ENCODE measurements around the gene CRNKL1. TPM values are rescaled to one million over a fixed set of nuclear protein-coding genes. Genes with fewer than 3 reads are reported as not detected.
A peak's percentile ranks its signal among the peaks of the same experiment; 100 is the strongest.

Gene CRNKL1
- total and polyA plus RNA-seq, 5 donors from 2014 or later, result 10.4 to 17.9 (median 11.7) TPM

DNA sequence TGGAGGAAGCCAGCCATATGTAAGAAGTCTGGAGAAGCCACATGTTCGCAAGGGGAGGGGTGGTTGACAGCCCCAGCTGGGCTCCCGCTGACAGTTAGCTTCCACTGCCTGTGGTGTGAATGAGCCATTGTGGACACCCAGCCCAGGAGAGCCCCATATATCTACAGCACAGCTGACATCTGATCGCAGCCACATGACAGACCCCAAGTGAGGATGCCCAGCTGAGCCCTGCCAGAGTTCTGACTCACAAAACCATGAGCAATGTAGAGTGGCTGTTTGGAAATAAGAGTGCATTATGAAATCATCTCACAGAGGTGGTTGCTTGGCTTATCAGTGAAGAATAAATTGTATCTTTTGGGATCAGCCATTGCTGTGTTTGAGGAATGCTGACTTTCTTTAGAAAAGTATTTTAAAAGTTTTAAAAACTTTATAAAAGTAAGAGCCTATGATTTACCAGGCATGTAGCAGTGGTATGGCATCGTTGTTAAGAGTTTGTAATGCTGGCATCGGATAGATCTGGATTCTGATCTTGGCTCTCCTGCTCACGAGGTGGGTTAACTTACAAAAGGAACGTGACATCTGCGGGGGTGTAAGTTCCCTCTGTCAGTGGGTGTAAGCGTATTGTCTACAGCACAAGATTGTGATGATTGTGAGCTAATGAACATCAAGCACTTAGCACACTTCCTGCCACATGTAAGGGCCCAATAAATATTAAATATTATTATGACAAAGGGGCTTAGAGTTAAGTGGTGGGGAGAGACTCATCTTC is 24.2 kb upstream of the CRNKL1 start:
- Histone ChIP-seq H3K4me3 (ENCODE audit: low read depth, low read length) (no peak overlapping the region), H3K36me3 (ENCODE audit: control insufficient read depth, insufficient read depth, low read length) (no peaks in the 10 kb centered on the region), H3K9me3 (ENCODE audit: control insufficient read depth in 2 of 2, low read length in 2 of 2) (no peaks in the 10 kb centered on the region), H3K27ac (ENCODE audit: insufficient read depth, low read length, poor library complexity, severe bottlenecking) (no peak overlapping the region), H3K4me1 (ENCODE audit: control insufficient read depth, insufficient read depth, low read length, poor library complexity, severe bottlenecking) (no peaks in the 10 kb centered on the region), H3K27me3 (ENCODE audit: control insufficient read depth, insufficient read depth, low read length) (peaks cover 12% of the 10 kb centered on the region)
- Mint-ChIP-seq H3K27me3 (peaks cover 4% of the 10 kb centered on the region), H3K27ac (no peak overlapping the region), H3K4me3 (no peak overlapping the region), H3K36me3 (no peaks in the 10 kb centered on the region), H3K9me3 (no peaks in the 10 kb centered on the region), H3K4me1 (no peaks in the 10 kb centered on the region)
- no peak for ATAC-seq (ENCODE audit: low read depth in 2 of 2)
- DNase-seq, result no peak

DNA sequence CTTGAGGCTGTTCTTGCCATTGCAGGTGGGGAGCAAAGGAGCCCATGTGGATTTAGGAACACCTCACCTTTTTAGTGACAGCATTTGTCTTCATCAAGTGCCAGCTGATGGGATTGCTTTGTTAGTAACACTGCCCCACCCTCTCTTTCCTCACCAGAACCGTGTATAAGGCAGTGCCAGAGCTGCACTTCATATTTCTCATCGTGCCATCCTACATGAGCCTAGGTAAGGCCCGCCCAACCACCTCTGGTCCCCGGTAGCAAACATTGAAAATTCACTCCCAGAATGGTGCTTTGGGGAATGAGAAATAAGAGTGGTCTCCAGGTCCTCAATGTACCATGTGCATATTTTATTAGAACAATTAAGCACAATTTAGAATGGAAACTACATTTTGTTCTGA is 22.8 kb upstream of the CRNKL1 start:
- H3K4me3 ChIP-seq (ENCODE audit: low read depth, low read length), result no peak overlapping the region
- Mint-ChIP-seq H3K36me3 (no peaks in the 10 kb centered on the region), H3K27me3 (peaks cover 4% of the 10 kb centered on the region), H3K4me1 (no peaks in the 10 kb centered on the region), H3K4me3 (no peak overlapping the region), H3K27ac (no peak overlapping the region), H3K9me3 (no peaks in the 10 kb centered on the region)
- DNase-seq (no peak), ATAC-seq (ENCODE audit: low read depth in 2 of 2) (no peak)
- H3K4me1 ChIP-seq (ENCODE audit: control insufficient read depth, insufficient read depth, low read length, poor library complexity, severe bottlenecking), result no peaks in the 10 kb centered on the region
- H3K36me3 ChIP-seq (ENCODE audit: control insufficient read depth, insufficient read depth, low read length), result no peaks in the 10 kb centered on the region
- no peaks in the 10 kb centered on the region for H3K9me3 ChIP-seq (ENCODE audit: control insufficient read depth in 2 of 2, low read length in 2 of 2)
- no peak overlapping the region for H3K27ac ChIP-seq (ENCODE audit: insufficient read depth, low read length, poor library complexity, severe bottlenecking)
- peaks cover 12% of the 10 kb centered on the region for H3K27me3 ChIP-seq (ENCODE audit: control insufficient read depth, insufficient read depth, low read length)

DNA sequence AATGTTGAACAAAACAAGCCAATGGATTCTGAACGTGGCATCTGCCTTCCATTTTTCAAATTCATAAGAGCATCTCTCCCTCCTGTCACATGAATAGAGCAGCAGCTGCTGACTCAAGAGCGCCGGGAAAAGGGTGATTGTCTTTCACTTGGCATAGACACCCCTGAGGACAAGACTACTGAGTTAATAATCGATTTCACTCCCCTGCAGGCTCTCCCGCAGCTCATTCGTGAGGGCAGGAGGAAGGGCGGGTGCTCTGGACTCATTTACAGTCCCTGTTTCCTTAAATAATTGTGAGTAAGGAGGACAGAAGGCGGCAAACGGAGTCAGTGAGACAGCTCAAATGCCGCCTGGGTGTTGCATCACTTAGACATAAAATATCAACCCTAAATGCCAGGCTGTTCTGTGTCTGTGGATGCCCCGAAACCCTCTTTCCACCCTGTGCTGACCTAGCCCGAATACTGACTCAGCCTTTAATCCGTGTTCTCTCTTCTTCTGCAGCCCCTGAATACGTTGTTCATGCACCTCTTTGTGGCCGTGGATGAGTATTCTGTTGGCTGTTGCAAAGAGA is 21.6 kb upstream of the CRNKL1 start:
- no peaks in the 10 kb centered on the region for H3K9me3 Mint-ChIP-seq

DNA sequence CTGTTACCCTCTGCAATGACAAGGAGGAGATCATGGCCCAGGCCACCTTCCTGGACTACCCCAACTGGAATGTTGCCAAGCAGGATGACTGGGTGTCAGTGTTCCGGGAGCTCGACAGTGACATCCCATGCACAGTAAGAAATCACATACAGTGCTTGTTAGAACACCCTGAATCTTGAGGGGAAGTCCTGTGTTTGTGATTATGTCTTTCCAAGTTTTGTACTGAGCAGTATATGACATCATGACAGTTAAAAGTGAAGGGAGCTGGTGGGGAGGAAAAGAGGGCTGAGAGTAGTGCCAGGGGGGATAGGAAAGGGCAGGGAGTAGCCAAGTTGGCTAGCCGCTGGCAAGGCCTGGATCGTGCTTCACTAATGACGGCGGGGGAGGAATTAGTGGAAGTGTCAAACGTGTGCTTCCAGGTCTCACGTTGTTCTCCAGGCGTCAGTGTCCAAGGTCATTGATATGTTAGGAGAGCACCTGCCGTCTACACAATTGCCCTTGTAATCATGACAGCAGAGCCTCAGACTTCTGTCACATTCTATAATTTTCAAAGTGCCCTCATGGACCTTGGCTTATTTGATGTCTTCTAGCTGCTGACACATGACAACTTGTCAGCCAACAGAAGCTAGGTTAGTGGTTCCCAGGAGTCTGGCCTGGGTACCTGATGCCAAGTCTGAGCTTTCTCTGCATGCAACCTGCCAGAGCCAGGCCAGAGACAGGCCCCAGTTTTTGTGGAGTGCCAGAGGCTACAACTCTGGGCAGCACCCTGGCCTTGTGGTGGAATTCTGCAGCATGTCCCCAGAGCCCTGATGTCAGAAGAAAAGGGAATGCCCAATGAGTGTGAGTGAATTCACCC is 18.8 kb upstream of the CRNKL1 start:
- H3K4me3 Mint-ChIP-seq, result no peak overlapping the region
- H3K9me3 Mint-ChIP-seq, result no peaks in the 10 kb centered on the region
- no peaks in the 10 kb centered on the region for H3K9me3 ChIP-seq (ENCODE audit: control insufficient read depth in 2 of 2, low read length in 2 of 2)
- no peak overlapping the region for H3K4me3 ChIP-seq (ENCODE audit: low read depth, low read length)
- no peaks in the 10 kb centered on the region for H3K36me3 ChIP-seq (ENCODE audit: control insufficient read depth, insufficient read depth, low read length)
- no peaks in the 10 kb centered on the region for H3K36me3 Mint-ChIP-seq
- no peaks in the 10 kb centered on the region for H3K4me1 Mint-ChIP-seq
- H3K27me3 ChIP-seq (ENCODE audit: control insufficient read depth, insufficient read depth, low read length), result peaks cover 2% of the 10 kb centered on the region
- no peaks in the 10 kb centered on the region for H3K27me3 Mint-ChIP-seq
- H3K27ac ChIP-seq (ENCODE audit: insufficient read depth, low read length, poor library complexity, severe bottlenecking), result no peak overlapping the region
- no peak overlapping the region for H3K27ac Mint-ChIP-seq
- no peaks in the 10 kb centered on the region for H3K4me1 ChIP-seq (ENCODE audit: control insufficient read depth, insufficient read depth, low read length, poor library complexity, severe bottlenecking)
- no peak for ATAC-seq (ENCODE audit: low read depth in 2 of 2)
- no peak for DNase-seq

More for the DNA sequence above, 21.6 kb upstream of the CRNKL1 start:
- Histone ChIP-seq H3K36me3 (ENCODE audit: control insufficient read depth, insufficient read depth, low read length) (no peaks in the 10 kb centered on the region), H3K4me1 (ENCODE audit: control insufficient read depth, insufficient read depth, low read length, poor library complexity, severe bottlenecking) (no peaks in the 10 kb centered on the region), H3K4me3 (ENCODE audit: low read depth, low read length) (no peak overlapping the region), H3K27me3 (ENCODE audit: control insufficient read depth, insufficient read depth, low read length) (peaks cover 6% of the 10 kb centered on the region), H3K9me3 (ENCODE audit: control insufficient read depth in 2 of 2, low read length in 2 of 2) (no peaks in the 10 kb centered on the region), H3K27ac (ENCODE audit: insufficient read depth, low read length, poor library complexity, severe bottlenecking) (no peak overlapping the region)
- DNase-seq (no peak), ATAC-seq (ENCODE audit: low read depth in 2 of 2) (no peak)
- Mint-ChIP-seq H3K4me1 (no peaks in the 10 kb centered on the region), H3K27ac (no peak overlapping the region), H3K4me3 (no peak overlapping the region), H3K36me3 (no peaks in the 10 kb centered on the region), H3K27me3 (no peaks in the 10 kb centered on the region)

DNA sequence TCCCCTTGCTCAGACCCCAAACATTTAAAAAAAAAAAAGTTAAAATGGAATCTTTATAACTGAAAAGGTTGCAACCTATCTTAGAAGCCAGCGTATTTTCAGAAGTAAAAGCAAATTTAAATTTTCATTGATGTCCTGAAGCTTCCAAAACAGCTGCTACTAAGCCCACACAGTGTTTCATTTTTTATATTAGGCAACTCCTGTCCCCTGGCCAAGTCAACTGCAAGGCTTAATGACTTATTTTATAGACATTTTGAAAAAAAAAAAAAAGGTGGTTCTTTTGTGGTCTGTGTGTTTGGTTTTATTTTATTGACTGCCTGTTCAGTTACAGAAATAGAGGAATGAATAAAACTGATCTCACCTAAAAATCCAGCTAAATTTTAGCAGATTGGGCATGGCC is 13.1 kb upstream of the CRNKL1 start:
- Histone ChIP-seq H3K36me3 (ENCODE audit: control insufficient read depth, insufficient read depth, low read length) (no peaks in the 10 kb centered on the region), H3K27me3 (ENCODE audit: control insufficient read depth, insufficient read depth, low read length) (peaks cover 5% of the 10 kb centered on the region), H3K9me3 (ENCODE audit: control insufficient read depth in 2 of 2, low read length in 2 of 2) (no peaks in the 10 kb centered on the region), H3K4me1 (ENCODE audit: control insufficient read depth, insufficient read depth, low read length, poor library complexity, severe bottlenecking) (no peaks in the 10 kb centered on the region), H3K4me3 (ENCODE audit: low read depth, low read length) (no peak overlapping the region), H3K27ac (ENCODE audit: insufficient read depth, low read length, poor library complexity, severe bottlenecking) (no peak overlapping the region)
- ATAC-seq (ENCODE audit: low read depth in 2 of 2), result no peak
- Mint-ChIP-seq H3K27me3 (peaks cover 44% of the 10 kb centered on the region), H3K4me1 (no peaks in the 10 kb centered on the region), H3K27ac (no peak overlapping the region), H3K9me3 (no peaks in the 10 kb centered on the region), H3K36me3 (no peaks in the 10 kb centered on the region), H3K4me3 (no peak overlapping the region)
- no peak for DNase-seq

DNA sequence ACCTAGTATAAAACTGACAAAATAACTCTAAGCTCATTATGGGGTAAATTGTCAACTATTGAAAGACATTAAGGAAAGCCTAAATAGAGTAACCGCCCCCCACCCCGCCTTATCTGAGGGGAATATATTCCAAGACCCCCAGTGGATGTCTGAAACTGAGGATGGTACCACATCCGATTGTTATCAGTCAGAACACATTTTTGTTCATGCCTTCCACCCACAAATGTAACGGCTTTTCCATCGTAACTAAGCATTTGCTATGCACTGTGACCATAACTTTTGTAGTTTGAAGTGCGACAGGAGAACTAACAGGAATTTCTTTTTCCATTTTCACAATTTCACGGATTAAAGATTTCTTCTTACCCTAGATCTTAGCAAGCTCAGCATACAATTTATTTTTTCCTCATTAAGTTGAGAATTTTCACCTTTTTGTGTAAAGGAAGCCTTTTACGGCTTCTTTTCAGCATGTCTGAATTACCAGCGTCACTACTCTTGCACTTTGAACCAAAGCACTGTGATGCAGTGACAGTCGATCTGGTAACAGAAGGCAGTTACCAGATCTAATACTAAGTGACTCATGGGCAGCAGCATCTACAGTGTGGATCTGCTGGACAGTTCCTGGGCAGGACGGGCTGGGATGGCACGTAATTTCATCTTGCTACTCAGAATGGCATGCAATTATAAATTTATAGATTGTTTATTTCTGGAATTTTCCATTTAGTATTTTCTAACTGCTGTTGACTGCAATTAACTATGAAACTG is 11.9 kb upstream of the CRNKL1 start:
- no peaks in the 10 kb centered on the region for H3K36me3 Mint-ChIP-seq
- Histone ChIP-seq H3K9me3 (ENCODE audit: control insufficient read depth in 2 of 2, low read length in 2 of 2) (no peaks in the 10 kb centered on the region), H3K4me3 (ENCODE audit: low read depth, low read length) (no peak overlapping the region), H3K36me3 (ENCODE audit: control insufficient read depth, insufficient read depth, low read length) (no peaks in the 10 kb centered on the region), H3K4me1 (ENCODE audit: control insufficient read depth, insufficient read depth, low read length, poor library complexity, severe bottlenecking) (no peaks in the 10 kb centered on the region), H3K27ac (ENCODE audit: insufficient read depth, low read length, poor library complexity, severe bottlenecking) (no peak overlapping the region), H3K27me3 (ENCODE audit: control insufficient read depth, insufficient read depth, low read length) (peaks cover 5% of the 10 kb centered on the region)
- H3K4me3 Mint-ChIP-seq, result no peak overlapping the region
- peaks cover 51% of the 10 kb centered on the region for H3K27me3 Mint-ChIP-seq
- H3K4me1 Mint-ChIP-seq, result no peaks in the 10 kb centered on the region
- no peak for ATAC-seq (ENCODE audit: low read depth in 2 of 2)
- no peaks in the 10 kb centered on the region for H3K9me3 Mint-ChIP-seq
- no peak overlapping the region for H3K27ac Mint-ChIP-seq
- DNase-seq, result no peak

DNA sequence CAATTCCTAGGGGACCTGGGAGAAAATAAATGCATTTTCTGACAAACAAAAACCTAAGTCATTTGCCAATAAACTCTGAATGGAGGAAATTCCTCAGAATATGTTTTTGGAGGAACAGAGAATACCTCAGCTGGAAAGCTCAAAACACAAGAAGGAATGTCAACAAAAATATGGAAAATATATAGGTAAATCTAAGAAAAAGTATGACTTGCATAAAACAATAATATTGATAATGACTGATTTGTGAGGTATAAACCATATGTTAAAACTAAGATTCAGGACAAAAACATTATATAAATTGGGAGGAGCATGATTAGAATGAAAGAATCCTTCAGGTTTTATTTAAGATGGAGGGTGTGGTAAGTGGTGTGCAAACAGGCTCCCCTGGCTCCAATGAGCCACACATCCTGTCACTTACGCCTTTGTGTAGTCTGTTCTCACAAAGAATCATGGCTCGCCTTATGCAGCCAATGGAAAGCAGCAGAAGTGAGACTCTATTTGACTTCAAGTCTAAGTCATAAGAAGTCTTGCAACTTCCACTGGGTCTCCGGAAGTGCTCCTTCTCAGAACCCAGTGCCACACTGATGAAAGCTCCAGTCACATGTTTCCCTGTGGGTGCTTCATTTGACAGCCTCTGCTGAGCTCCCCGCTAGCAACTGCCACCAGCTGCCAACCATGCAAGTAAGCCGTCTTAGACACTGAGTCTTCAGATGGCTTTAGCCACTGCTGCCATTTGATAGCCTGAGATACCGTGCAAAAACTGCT is 8.2 kb upstream of the CRNKL1 start:
- ATAC-seq (ENCODE audit: low read depth in 2 of 2) (peak in 1 of 2 donors; percentile 44), DNase-seq (peak in 1 of 3 donors; percentile 4)
- Histone ChIP-seq H3K27me3 (ENCODE audit: control insufficient read depth, insufficient read depth, low read length) (peaks cover 12% of the 10 kb centered on the region), H3K4me3 (ENCODE audit: low read depth, low read length) (no peak overlapping the region), H3K27ac (ENCODE audit: insufficient read depth, low read length, poor library complexity, severe bottlenecking) (no peak overlapping the region), H3K36me3 (ENCODE audit: control insufficient read depth, insufficient read depth, low read length) (no peaks in the 10 kb centered on the region), H3K4me1 (ENCODE audit: control insufficient read depth, insufficient read depth, low read length, poor library complexity, severe bottlenecking) (no peaks in the 10 kb centered on the region), H3K9me3 (ENCODE audit: control insufficient read depth in 2 of 2, low read length in 2 of 2) (no peaks in the 10 kb centered on the region)
- Mint-ChIP-seq H3K27me3 (peaks cover 65% of the 10 kb centered on the region), H3K36me3 (no peaks in the 10 kb centered on the region), H3K9me3 (no peaks in the 10 kb centered on the region), H3K4me3 (no peak overlapping the region), H3K4me1 (no peaks in the 10 kb centered on the region), H3K27ac (no peak overlapping the region)

All from CD4-positive, CD25-positive, alpha-beta regulatory T cell (primary cell).